Astrocyte (in vitro differentiated cells and primary cell): ENCODE results near the gene MAFF. TPM values are rescaled to one million over a fixed set of nuclear protein-coding genes. Genes with fewer than 3 reads are reported as not detected.

Experiments
- DNase-seq: peaks from one replicate; pipeline ENCODE4 v3.0.0-alpha.2; 2010; ENCODE audit warnings: low read depth
- FAIRE-seq: peaks from 2 replicates; lab custom pipeline; 2011; peaks lifted over from hg19 to GRCh38; lab: Jason Lieb, UNC
- H2AFZ ChIP-seq: 2 replicates; pipeline ENCODE4 v1.6.0; 2012; ENCODE audit warnings: low read depth, low read length, inconsistent platforms
- H3K27ac ChIP-seq: 2 replicates; pipeline ENCODE4 v1.5.1; 2011; ENCODE audit warnings: low read depth, low read length, inconsistent platforms
- H3K27me3 ChIP-seq: 2 replicates; pipeline ENCODE4 v1.6.0; 2011; ENCODE audit warnings: low read length, inconsistent platforms; ENCODE audit not compliant: insufficient read depth
- H3K36me3 ChIP-seq: 2 replicates; pipeline ENCODE4 v1.5.1; 2011; ENCODE audit warnings: low read length, inconsistent platforms; ENCODE audit not compliant: insufficient read depth
- H3K4me1 ChIP-seq: 2 replicates; pipeline ENCODE4 v1.5.1; 2011; ENCODE audit warnings: low read length, inconsistent platforms; ENCODE audit not compliant: insufficient read depth
- H3K4me2 ChIP-seq: 2 replicates; pipeline ENCODE4 v1.6.0; 2012; ENCODE audit warnings: low read length, inconsistent platforms
- H3K4me3 ChIP-seq: 2 replicates; pipeline ENCODE4 v1.5.1; 2011; ENCODE audit warnings: low read depth, mild to moderate bottlenecking, low read length, inconsistent platforms; ENCODE audit not compliant: insufficient read depth
- H3K79me2 ChIP-seq: 2 replicates; pipeline ENCODE4 v1.6.0; 2012; ENCODE audit warnings: mild to moderate bottlenecking, low read length, inconsistent platforms; ENCODE audit not compliant: insufficient read depth
- H3K9ac ChIP-seq: 2 replicates; pipeline ENCODE4 v1.6.0; 2012; ENCODE audit warnings: mild to moderate bottlenecking, low read length, inconsistent platforms
- H3K9me3 ChIP-seq: 2 replicates; pipeline ENCODE4 v1.5.1; 2012; ENCODE audit warnings: low read depth, mild to moderate bottlenecking, low read length, inconsistent platforms; ENCODE audit not compliant: insufficient read depth
- H4K20me1 ChIP-seq: 2 replicates; pipeline ENCODE4 v1.6.0; 2012; ENCODE audit warnings: low read length, inconsistent platforms; ENCODE audit not compliant: insufficient read depth
- H3K27ac Mint-ChIP-seq: one replicate; pipeline ENCODE4 v1.8.0; 2021; ENCODE audit warnings: mild to moderate bottlenecking, mixed read lengths; ENCODE audit not compliant: unreplicated experiment
- H3K27me3 Mint-ChIP-seq: one replicate; pipeline ENCODE4 v1.8.0; 2021; ENCODE audit warnings: low read depth, mixed read lengths; ENCODE audit not compliant: unreplicated experiment
- H3K36me3 Mint-ChIP-seq: one replicate; pipeline ENCODE4 v1.8.0; 2021; ENCODE audit warnings: low read depth, mixed read lengths; ENCODE audit not compliant: unreplicated experiment
- H3K4me1 Mint-ChIP-seq: one replicate; pipeline ENCODE4 v1.8.0; 2021; ENCODE audit warnings: low read depth, mixed read lengths; ENCODE audit not compliant: unreplicated experiment
- H3K4me3 Mint-ChIP-seq: one replicate; pipeline ENCODE4 v1.8.0; 2021; ENCODE audit warnings: mild to moderate bottlenecking, moderate library complexity, mixed read lengths; ENCODE audit not compliant: unreplicated experiment
- H3K9me3 Mint-ChIP-seq: one replicate; pipeline ENCODE4 v1.8.0; 2021; ENCODE audit warnings: mild to moderate bottlenecking, mixed read lengths; ENCODE audit not compliant: unreplicated experiment
- EZH2 ChIP-seq: IDR thresholded peaks from 2 replicates; pipeline ENCODE4 v1.6.1; 2012; ENCODE audit warnings: mild to moderate bottlenecking, low read length, inconsistent platforms; ENCODE audit not compliant: insufficient read depth
- total RNA-seq: library from RNA; stranded (reverse); gene quantifications from 2 replicates; pipeline ENCODE4 v1.2.1, GENCODE V29; 2021
- TF ChIP-seq, protein P1 (sequence below): IDR thresholded peaks from 2 replicates; pipeline ENCODE4 v1.5.1; 2011; ENCODE audit warnings: low read depth, mild to moderate bottlenecking, inconsistent platforms, low read length, moderate library complexity; ENCODE audit not compliant: insufficient read depth

MAFF gene
- total RNA-seq, 1 donor from 2014 or later: 18.2 TPM

DNA sequence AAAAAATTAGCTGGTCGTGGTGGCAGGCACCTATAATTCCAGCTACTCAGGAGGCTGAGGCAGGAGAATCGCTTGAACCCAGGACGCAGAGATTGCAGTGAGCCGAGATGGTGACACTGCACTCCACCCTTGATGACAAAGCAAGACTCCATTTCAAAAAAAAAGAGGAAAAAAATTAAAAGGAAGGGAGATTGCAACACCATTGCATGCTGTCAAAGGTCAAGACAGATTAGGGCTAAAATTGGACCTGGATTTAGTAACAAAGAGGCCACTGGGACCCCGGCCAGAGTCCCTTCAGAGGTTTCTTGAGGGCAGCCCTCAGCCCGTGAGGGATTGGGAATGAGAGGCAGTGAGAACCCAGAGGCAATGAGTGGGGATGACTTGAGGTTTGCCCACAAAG lies 8.2 kb upstream of the MAFF start:
- DNase-seq (no peak), FAIRE-seq (no peak)
- peaks cover 6% of the 10 kb centered on the region for H3K27me3 Mint-ChIP-seq
- Histone ChIP-seq H3K4me1 (peaks cover 5% of the 10 kb centered on the region), H3K27ac (no peak overlapping the region), H3K9ac (no peak overlapping the region), H3K36me3 (no peaks in the 10 kb centered on the region), H4K20me1 (no peaks in the 10 kb centered on the region), H3K27me3 (no peaks in the 10 kb centered on the region), H3K4me2 (no peak overlapping the region), H3K9me3 (no peaks in the 10 kb centered on the region), H3K4me3 (no peak overlapping the region), H3K79me2 (no peaks in the 10 kb centered on the region), H2AFZ (no peak overlapping the region)
- no peak overlapping the region for H3K27ac Mint-ChIP-seq
- H3K4me3 Mint-ChIP-seq: no peak overlapping the region
- H3K36me3 Mint-ChIP-seq: no peaks in the 10 kb centered on the region
- no peaks in the 10 kb centered on the region for H3K9me3 Mint-ChIP-seq
- TF ChIP-seq, protein P1, sequence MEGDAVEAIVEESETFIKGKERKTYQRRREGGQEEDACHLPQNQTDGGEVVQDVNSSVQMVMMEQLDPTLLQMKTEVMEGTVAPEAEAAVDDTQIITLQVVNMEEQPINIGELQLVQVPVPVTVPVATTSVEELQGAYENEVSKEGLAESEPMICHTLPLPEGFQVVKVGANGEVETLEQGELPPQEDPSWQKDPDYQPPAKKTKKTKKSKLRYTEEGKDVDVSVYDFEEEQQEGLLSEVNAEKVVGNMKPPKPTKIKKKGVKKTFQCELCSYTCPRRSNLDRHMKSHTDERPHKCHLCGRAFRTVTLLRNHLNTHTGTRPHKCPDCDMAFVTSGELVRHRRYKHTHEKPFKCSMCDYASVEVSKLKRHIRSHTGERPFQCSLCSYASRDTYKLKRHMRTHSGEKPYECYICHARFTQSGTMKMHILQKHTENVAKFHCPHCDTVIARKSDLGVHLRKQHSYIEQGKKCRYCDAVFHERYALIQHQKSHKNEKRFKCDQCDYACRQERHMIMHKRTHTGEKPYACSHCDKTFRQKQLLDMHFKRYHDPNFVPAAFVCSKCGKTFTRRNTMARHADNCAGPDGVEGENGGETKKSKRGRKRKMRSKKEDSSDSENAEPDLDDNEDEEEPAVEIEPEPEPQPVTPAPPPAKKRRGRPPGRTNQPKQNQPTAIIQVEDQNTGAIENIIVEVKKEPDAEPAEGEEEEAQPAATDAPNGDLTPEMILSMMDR: no peak
- TF ChIP-seq EZH2: no peak
- H3K4me1 Mint-ChIP-seq: peaks cover 4% of the 10 kb centered on the region

DNA sequence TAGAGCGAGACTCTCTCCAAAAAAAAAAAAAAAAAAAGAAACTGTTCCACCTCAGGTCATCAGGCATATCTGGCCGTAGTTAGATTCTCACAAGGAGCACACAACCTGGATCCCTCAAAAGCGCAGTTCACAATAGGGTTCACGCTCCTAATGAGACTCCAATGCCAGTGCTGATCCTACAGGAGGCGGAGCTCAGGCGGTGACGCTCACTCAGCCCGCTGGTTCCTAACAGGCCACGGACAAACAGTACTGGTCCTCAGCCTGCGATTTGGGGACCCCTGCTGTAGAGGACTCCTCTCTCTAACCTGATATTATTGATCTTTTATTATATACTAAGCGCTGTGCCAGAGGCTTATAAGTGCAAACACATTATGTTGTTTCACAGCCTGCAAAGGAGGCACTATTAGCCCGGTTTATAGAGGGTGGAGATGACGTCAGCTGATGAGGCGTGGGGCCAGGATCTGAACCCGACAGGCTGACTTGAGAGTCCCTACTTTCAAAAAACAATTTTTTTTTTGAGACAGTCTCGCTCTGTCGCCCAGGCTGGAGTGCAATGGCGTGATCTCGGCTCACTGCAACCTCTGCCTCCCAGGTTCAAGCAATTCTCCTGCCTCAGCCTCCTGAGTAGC lies 4.9 kb upstream of the MAFF start:
- DNase-seq: no peak
- H3K79me2 ChIP-seq: no peaks in the 10 kb centered on the region
- H3K27me3 ChIP-seq: no peaks in the 10 kb centered on the region
- no peak overlapping the region for H3K9ac ChIP-seq
- TF ChIP-seq, protein P1: no peak
- no peak for TF ChIP-seq EZH2
- H3K4me2 ChIP-seq: peak overlapping the region; percentile 22
- Mint-ChIP-seq H3K27ac (no peak overlapping the region), H3K4me1 (peaks cover 5% of the 10 kb centered on the region), H3K4me3 (no peak overlapping the region), H3K9me3 (peaks cover 2% of the 10 kb centered on the region), H3K36me3 (peaks cover 2% of the 10 kb centered on the region), H3K27me3 (peaks cover 5% of the 10 kb centered on the region)
- no peaks in the 10 kb centered on the region for H4K20me1 ChIP-seq
- no peaks in the 10 kb centered on the region for H3K36me3 ChIP-seq
- no peak overlapping the region for H3K4me3 ChIP-seq
- H2AFZ ChIP-seq: peak overlapping the region; percentile 71
- peaks cover 10% of the 10 kb centered on the region for H3K4me1 ChIP-seq
- H3K27ac ChIP-seq: no peak overlapping the region
- no peaks in the 10 kb centered on the region for H3K9me3 ChIP-seq
- FAIRE-seq: no peak

GRCh38 chr22:38199826-38200559 lies 1.8 kb upstream of the MAFF start:
- TF ChIP-seq, protein P1: no peak
- Mint-ChIP-seq H3K27ac (no peak overlapping the region), H3K4me1 (peaks cover 16% of the 10 kb centered on the region), H3K9me3 (peaks cover 2% of the 10 kb centered on the region), H3K36me3 (peaks cover 6% of the 10 kb centered on the region), H3K4me3 (no peak overlapping the region), H3K27me3 (peaks cover 3% of the 10 kb centered on the region)
- H3K9me3 ChIP-seq: no peaks in the 10 kb centered on the region
- no peak overlapping the region for H3K4me3 ChIP-seq
- no peak overlapping the region for H3K9ac ChIP-seq
- H3K4me2 ChIP-seq: no peak overlapping the region
- H3K79me2 ChIP-seq: peaks cover 26% of the 10 kb centered on the region
- no peak overlapping the region for H3K27ac ChIP-seq
- H4K20me1 ChIP-seq: peaks cover 22% of the 10 kb centered on the region
- no peaks in the 10 kb centered on the region for H3K27me3 ChIP-seq
- DNase-seq: no peak
- FAIRE-seq: no peak
- H3K36me3 ChIP-seq: no peaks in the 10 kb centered on the region
- H3K4me1 ChIP-seq: peaks cover 29% of the 10 kb centered on the region
- no peak overlapping the region for H2AFZ ChIP-seq
